Upper lobe of left lung (tissue), 6 donors: Measurements from ENCODE around the gene DIP2C. TPM values are rescaled to one million over a fixed set of nuclear protein-coding genes. Genes with fewer than 3 reads are reported as not detected.

Source experiments
- ATAC-seq, 2 donors: fragments of 200-7000 bp; cut with Tn5 transposase; one replicate each; pipeline ENCODE4 v1.9.1; 2022; ENCODE audit warnings: mild to moderate bottlenecking in 2 of 2, moderate library complexity in 2 of 2; ENCODE audit not compliant: low FRiP score in 2 of 2
- DNase-seq, 2 donors: peaks; one replicate each; pipeline ENCODE4 v3.0.0-alpha.2; 2019 to 2020
- H3K27ac ChIP-seq, 4 donors: fragments of 200-600 bp; sonication (generic); one replicate each; pipeline ENCODE4 v1.5.1; 2016 to 2019
- H3K27me3 ChIP-seq, 4 donors: fragments of 200-600 bp; sonication (generic); one replicate each; pipeline ENCODE4 v1.5.1; 2017 to 2019
- H3K36me3 ChIP-seq, 4 donors: fragments of 200-600 bp; sonication (generic); one replicate each; pipeline ENCODE4 v1.5.1; 2016 to 2019
- H3K4me1 ChIP-seq, 4 donors: fragments of 200-600 bp; sonication (generic); one replicate each; pipeline ENCODE4 v1.5.1; 2018 to 2019
- H3K4me3 ChIP-seq, 4 donors: fragments of 200-600 bp; sonication (generic); one replicate each; pipeline ENCODE4 v1.5.1; 2017 to 2019; ENCODE audit warnings: mild to moderate bottlenecking in 2 of 4, moderate library complexity in 1 of 4
- H3K9me3 ChIP-seq, 4 donors: fragments of 200-600 bp; sonication (generic); one replicate each; pipeline ENCODE4 v1.5.1; 2018 to 2019
- EP300 ChIP-seq, 4 donors: sonication (generic); formaldehyde crosslinking; IDR thresholded peaks; one replicate each; pipeline ENCODE4 v1.5.1; 2017; ENCODE audit warnings: antibody characterized with exemption in 4 of 4, control low read depth in 2 of 4
- POLR2A ChIP-seq, 4 donors: fragments of 450-650 bp; IDR thresholded peaks; one replicate each; pipeline ENCODE4 v1.5.1; 2016 to 2017; ENCODE audit warnings: antibody characterized with exemption in 4 of 4, mild to moderate bottlenecking in 2 of 4
- POLR2AphosphoS5 ChIP-seq, 2 donors: sonication (generic); formaldehyde crosslinking; IDR thresholded peaks; one replicate each; pipeline ENCODE4 v1.5.1; 2017; ENCODE audit warnings: antibody characterized with exemption in 2 of 2
- WGBS, 2 donors: methylation state at CpG; one replicate each; pipeline ENCODE4 v1.1.5; 2017 to 2018; 5-methylcytosine and 5-hydroxymethylcytosine counted together
- total RNA-seq, 6 donors: library from RNA; depleted of rRNA in 4 of 6; stranded (reverse); fragments of >200 nt in 4 of 6; gene quantifications; one replicate each; pipeline versions ENCODE4 v1.1.0 to v1.2.1, GENCODE V29; 2016 to 2021
- TF ChIP-seq, protein P1 (sequence below), 6 experiments: fragments of 450-650 bp in 4 of 6; fragments of 200-600 bp in 2 of 6; sonication (generic) in 2 of 6; IDR thresholded peaks; one replicate each; pipeline ENCODE4 v1.5.1; 2016 to 2019; ENCODE audit warnings: antibody characterized with exemption in 6 of 6
- donor health status: DM: no; HTN: no; CAD: no; lungs with moderate emphysema.
- donor health status: DM: no; HTN: yes; CAD: no; lungs with severe emphysema.

Gene DIP2C
- total RNA-seq, 6 donors from 2014 or later = 11.6 to 32.5 (median 14.7) TPM

- Histone ChIP-seq H3K9me3 (no peaks in the 10 kb centered on the region), H3K4me3 (no peak overlapping the region), H3K4me1 (peaks cover 0 to 8% (median 2%) of the 10 kb centered on the region in 4 donors), H3K27me3 (no peaks in the 10 kb centered on the region), H3K36me3 (no peaks in the 10 kb centered on the region), H3K27ac (no peak overlapping the region)
- WGBS, 2 donors = 88 to 94% methylated on average over 14 of the region's 14 CpGs
- TF ChIP-seq, protein P1, sequence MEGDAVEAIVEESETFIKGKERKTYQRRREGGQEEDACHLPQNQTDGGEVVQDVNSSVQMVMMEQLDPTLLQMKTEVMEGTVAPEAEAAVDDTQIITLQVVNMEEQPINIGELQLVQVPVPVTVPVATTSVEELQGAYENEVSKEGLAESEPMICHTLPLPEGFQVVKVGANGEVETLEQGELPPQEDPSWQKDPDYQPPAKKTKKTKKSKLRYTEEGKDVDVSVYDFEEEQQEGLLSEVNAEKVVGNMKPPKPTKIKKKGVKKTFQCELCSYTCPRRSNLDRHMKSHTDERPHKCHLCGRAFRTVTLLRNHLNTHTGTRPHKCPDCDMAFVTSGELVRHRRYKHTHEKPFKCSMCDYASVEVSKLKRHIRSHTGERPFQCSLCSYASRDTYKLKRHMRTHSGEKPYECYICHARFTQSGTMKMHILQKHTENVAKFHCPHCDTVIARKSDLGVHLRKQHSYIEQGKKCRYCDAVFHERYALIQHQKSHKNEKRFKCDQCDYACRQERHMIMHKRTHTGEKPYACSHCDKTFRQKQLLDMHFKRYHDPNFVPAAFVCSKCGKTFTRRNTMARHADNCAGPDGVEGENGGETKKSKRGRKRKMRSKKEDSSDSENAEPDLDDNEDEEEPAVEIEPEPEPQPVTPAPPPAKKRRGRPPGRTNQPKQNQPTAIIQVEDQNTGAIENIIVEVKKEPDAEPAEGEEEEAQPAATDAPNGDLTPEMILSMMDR (IDR thresholded peaks at IDR 0.05) = no peak
- TF ChIP-seq EP300 (IDR thresholded peaks at IDR 0.05) = no peak
- no peak for TF ChIP-seq POLR2A (IDR thresholded peaks at IDR 0.05)
- TF ChIP-seq POLR2AphosphoS5 (IDR thresholded peaks at IDR 0.05) = no peak
- DNase-seq (no peak), ATAC-seq (no peak)
These were observed 106.0 kb downstream of the DIP2C start for GRCh38 chr10:583433-583832.

DNA sequence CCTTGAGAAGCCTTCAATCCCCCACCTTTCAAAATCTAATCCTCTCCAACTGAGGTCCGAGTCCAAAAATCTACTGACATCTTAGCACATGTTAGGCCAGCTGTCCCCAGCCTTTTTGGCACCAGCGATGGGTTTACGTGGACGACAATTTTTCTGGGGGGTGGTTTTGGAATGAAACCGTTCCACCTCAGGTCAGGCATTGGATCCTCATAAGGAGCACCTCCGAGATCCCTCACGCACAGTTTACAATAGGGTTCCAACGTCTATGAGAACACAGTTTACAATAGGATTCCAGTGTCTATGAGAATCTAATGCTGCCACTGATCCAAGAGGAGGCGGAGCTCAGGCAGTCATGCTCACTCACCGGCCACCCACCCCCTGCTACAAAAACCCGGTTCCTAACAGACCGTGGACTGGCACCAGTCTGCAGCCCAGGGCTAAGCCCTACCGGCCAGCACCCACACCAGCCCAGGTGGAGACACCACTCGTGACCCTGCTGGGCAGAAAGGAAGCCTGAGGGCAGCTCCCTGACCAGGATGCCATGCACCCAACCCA lies 107.6 kb downstream of the DIP2C start:
- Histone ChIP-seq H3K9me3 (no peaks in the 10 kb centered on the region), H3K27me3 (no peaks in the 10 kb centered on the region), H3K4me3 (no peak overlapping the region), H3K27ac (no peak overlapping the region), H3K36me3 (no peaks in the 10 kb centered on the region), H3K4me1 (peaks cover 0 to 8% (median 2%) of the 10 kb centered on the region in 4 donors)
- TF ChIP-seq EP300 (IDR thresholded peaks at IDR 0.05) = no peak
- TF ChIP-seq POLR2A (IDR thresholded peaks at IDR 0.05) = no peak
- no peak for TF ChIP-seq POLR2AphosphoS5 (IDR thresholded peaks at IDR 0.05)
- TF ChIP-seq, protein P1 (IDR thresholded peaks at IDR 0.05) = no peak
- 84 to 85% methylated on average over 11 to 14 of the region's 14 CpGs for WGBS, 2 donors
- no peak for ATAC-seq
- DNase-seq = no peak

DNA sequence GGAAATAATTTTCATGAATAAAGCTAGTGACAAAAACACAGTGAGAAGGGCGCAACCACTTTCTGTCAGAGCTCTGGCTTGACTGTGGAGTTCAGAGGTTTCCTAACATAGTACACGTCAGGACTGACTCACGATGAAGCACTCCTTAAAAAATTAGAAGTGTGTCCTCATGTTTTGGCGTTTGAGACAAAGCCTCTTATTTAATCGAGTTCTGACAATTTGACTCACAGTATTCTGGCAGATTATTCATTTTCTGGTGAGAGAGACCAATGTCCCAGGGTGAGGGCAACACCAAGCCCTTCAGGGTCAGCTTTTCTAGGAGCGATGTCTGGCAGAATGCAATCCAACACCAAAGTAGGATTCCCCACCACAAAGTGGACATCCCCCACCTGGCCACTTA lies 108.7 kb downstream of the DIP2C start:
- H3K4me3 ChIP-seq = no peak overlapping the region
- 51 to 59% methylated on average over 6 of the region's 6 CpGs for WGBS, 2 donors
- H3K9me3 ChIP-seq = no peaks in the 10 kb centered on the region
- H3K36me3 ChIP-seq = no peaks in the 10 kb centered on the region
- H3K4me1 ChIP-seq = peaks cover 0 to 8% (median 4%) of the 10 kb centered on the region in 4 donors
- H3K27ac ChIP-seq = no peak overlapping the region
- ATAC-seq = peak; percentile 80 to 91
- DNase-seq = no peak
- no peaks in the 10 kb centered on the region for H3K27me3 ChIP-seq
- no peak for TF ChIP-seq POLR2A (IDR thresholded peaks at IDR 0.05)
- no peak for TF ChIP-seq EP300 (IDR thresholded peaks at IDR 0.05)
- TF ChIP-seq, protein P1 (IDR thresholded peaks at IDR 0.05) = no peak
- TF ChIP-seq POLR2AphosphoS5 (IDR thresholded peaks at IDR 0.05) = no peak

- DNase-seq (no peak), ATAC-seq (peak in 1 of 2 donors; percentile 49)
- TF ChIP-seq POLR2AphosphoS5 (IDR thresholded peaks at IDR 0.05) = no peak
- TF ChIP-seq EP300 (IDR thresholded peaks at IDR 0.05) = no peak
- TF ChIP-seq, protein P1 (IDR thresholded peaks at IDR 0.05) = no peak
- no peak for TF ChIP-seq POLR2A (IDR thresholded peaks at IDR 0.05)
- Histone ChIP-seq H3K27ac (no peak overlapping the region), H3K27me3 (no peaks in the 10 kb centered on the region), H3K4me3 (no peak overlapping the region), H3K36me3 (no peaks in the 10 kb centered on the region), H3K9me3 (no peaks in the 10 kb centered on the region), H3K4me1 (peaks cover 0 to 13% (median 7%) of the 10 kb centered on the region in 4 donors)
- 79 to 81% methylated on average over 8 to 10 of the region's 10 CpGs for WGBS, 2 donors
These were observed 113.4 kb downstream of the DIP2C start for GRCh38 chr10:576130-576465.
